Liver (tissue), 9 donors: Measurements from ENCODE around the gene ZSCAN10. TPM values are rescaled to one million over a fixed set of nuclear protein-coding genes. Genes with fewer than 3 reads are reported as not detected.

ENCODE experiments used
- DNase-seq: peaks from one replicate; pipeline ENCODE4 v3.0.0-alpha.2; 2017; ENCODE audit warnings: low spot score
- H3K27ac ChIP-seq, 2 donors: one replicate each; pipeline ENCODE4 v1.7.0; 2013; ENCODE audit warnings: inconsistent platforms in 2 of 2, low read length in 2 of 2, control low read depth in 1 of 2, low read depth in 1 of 2, mild to moderate bottlenecking in 1 of 2
- H3K27me3 ChIP-seq, 4 donors: one replicate each; pipeline versions ENCODE4 v1.6.1 to v1.7.0; 2013; ENCODE audit warnings: low read length in 3 of 4, inconsistent platforms in 1 of 4, mild to moderate bottlenecking in 1 of 4, moderate library complexity in 1 of 4; ENCODE audit not compliant: control insufficient read depth in 4 of 4, insufficient read depth in 4 of 4
- H3K36me3 ChIP-seq, 4 donors: one replicate each; pipeline versions ENCODE4 v1.6.1 to v1.7.0; 2013; ENCODE audit warnings: low read length in 3 of 4, mild to moderate bottlenecking in 3 of 4, low read depth in 1 of 4, moderate library complexity in 1 of 4; ENCODE audit not compliant: control insufficient read depth in 4 of 4, insufficient read depth in 3 of 4
- H3K4me1 ChIP-seq, 4 donors: one replicate each; pipeline versions ENCODE4 v1.6.1 to v1.7.0; 2013; ENCODE audit warnings: low read length in 3 of 4, mild to moderate bottlenecking in 3 of 4, moderate library complexity in 1 of 4; ENCODE audit not compliant: control insufficient read depth in 4 of 4, insufficient read depth in 4 of 4
- H3K4me3 ChIP-seq, 3 donors: one replicate each; pipeline versions ENCODE4 v1.6.1 to v1.7.0; 2013; ENCODE audit warnings: low read length in 3 of 3, control low read depth in 1 of 3, low read depth in 1 of 3, mild to moderate bottlenecking in 1 of 3
- H3K9ac ChIP-seq, 2 donors: one replicate each; pipeline ENCODE4 v1.7.0; 2013; ENCODE audit warnings: low read length in 2 of 2, mild to moderate bottlenecking in 2 of 2, moderate library complexity in 2 of 2, control low read depth in 1 of 2, low read depth in 1 of 2
- H3K9me3 ChIP-seq, 4 donors: one replicate each; pipeline versions ENCODE4 v1.6.1 to v1.7.0; 2013; ENCODE audit warnings: low read length in 3 of 4; ENCODE audit not compliant: control insufficient read depth in 4 of 4
- ATF3 ChIP-seq: IDR thresholded peaks from 2 replicates; pipeline ENCODE4 v1.6.1; 2016; ENCODE audit warnings: antibody characterized with exemption
- CTCF ChIP-seq: fragments of 150-350 bp; IDR thresholded peaks from 2 replicates; pipeline ENCODE4 v1.5.1; 2017; ENCODE audit warnings: improper control_type of control experiment, low read depth, low read length; ENCODE audit not compliant: missing input control
- EGR1 ChIP-seq, 2 donors: IDR thresholded peaks; 2 replicates each; pipeline ENCODE4 v1.6.1; 2016 to 2018; ENCODE audit warnings: antibody characterized with exemption in 2 of 2, low read depth in 2 of 2
- FOXA1 ChIP-seq: IDR thresholded peaks from 2 replicates; pipeline ENCODE4 v1.6.1; 2016; ENCODE audit warnings: antibody characterized with exemption
- FOXA2 ChIP-seq: IDR thresholded peaks from 2 replicates; pipeline ENCODE4 v1.6.1; 2016; ENCODE audit warnings: antibody characterized with exemption
- GABPA ChIP-seq, 2 donors: IDR thresholded peaks in 1 of 2; conservative IDR thresholded peaks in 1 of 2; 2 replicates each; pipeline ENCODE4 v1.6.1; 2016; ENCODE audit warnings: antibody characterized with exemption in 2 of 2, mild to moderate bottlenecking in 1 of 2, moderate library complexity in 1 of 2
- HNF4A ChIP-seq, 2 donors: conservative IDR thresholded peaks; 2 replicates each; pipeline ENCODE4 v1.6.1; 2016; ENCODE audit warnings: antibody characterized with exemption in 2 of 2, mild to moderate bottlenecking in 2 of 2
- HNF4G ChIP-seq: IDR thresholded peaks from 2 replicates; pipeline ENCODE4 v1.6.1; 2016; ENCODE audit warnings: antibody characterized with exemption
- JUND ChIP-seq, 2 donors: IDR thresholded peaks; 2 replicates each; pipeline ENCODE4 v1.6.1; 2016; ENCODE audit warnings: antibody characterized with exemption in 2 of 2
- RXRA ChIP-seq, 2 donors: IDR thresholded peaks; 2 replicates each; pipeline ENCODE4 v1.6.1; 2017 to 2018; ENCODE audit warnings: antibody characterized with exemption in 2 of 2, mild to moderate bottlenecking in 1 of 2
- SP1 ChIP-seq: IDR thresholded peaks from 2 replicates; pipeline ENCODE4 v1.6.1; 2018; ENCODE audit warnings: antibody characterized with exemption, mild to moderate bottlenecking
- TAF1 ChIP-seq: conservative IDR thresholded peaks from 2 replicates; pipeline ENCODE4 v1.6.1; 2016; ENCODE audit warnings: antibody characterized with exemption, mild to moderate bottlenecking
- YY1 ChIP-seq: IDR thresholded peaks from 2 replicates; pipeline ENCODE4 v1.6.1; 2016; ENCODE audit warnings: antibody characterized with exemption, mild to moderate bottlenecking
- WGBS: extraction: QIAGEN DNeasy Blood & Tissue Kit; methylation state at CpG from one replicate; pipeline ENCODE4 v1.1.7; 2013; 5-methylcytosine and 5-hydroxymethylcytosine counted together
- polyA plus RNA-seq, 2 donors: library from polyadenylated mRNA; stranded (reverse) in 1 of 2; unstranded in 1 of 2; fragments of 200-250 nt in 1 of 2; fragments of >200 nt in 1 of 2; fragmentation: Nextera tagmentation in 1 of 2; extraction: Ambion mirVana in 1 of 2; gene quantifications; one replicate each; pipeline versions ENCODE4 v1.2.1 to v1.2.3, GENCODE V29; 2013 to 2015
- total RNA-seq, 2 donors: library from RNA; depleted of rRNA; stranded (reverse); fragments of >200 nt; gene quantifications; one replicate each; pipeline ENCODE4 v1.2.3, GENCODE V29; 2014
- TF ChIP-seq, protein P1 (sequence below): IDR thresholded peaks from 2 replicates; pipeline ENCODE4 v1.6.1; 2016; ENCODE audit warnings: antibody characterized with exemption
- TF ChIP-seq, protein P2 (sequence below): IDR thresholded peaks from 2 replicates; pipeline ENCODE4 v1.6.1; 2016; ENCODE audit warnings: antibody characterized with exemption
- TF ChIP-seq, protein P3 (sequence below): IDR thresholded peaks from 2 replicates; pipeline ENCODE4 v1.6.1; 2016; ENCODE audit warnings: antibody characterized with exemption, mild to moderate bottlenecking
- donor health status: healthy.
- donor health status: healthy.
- donor health status: healthy.
- donor health status: healthy.
- donor health status: healthy.

ZSCAN10 gene
- total and polyA plus RNA-seq, 4 donors, result not detected

DNA sequence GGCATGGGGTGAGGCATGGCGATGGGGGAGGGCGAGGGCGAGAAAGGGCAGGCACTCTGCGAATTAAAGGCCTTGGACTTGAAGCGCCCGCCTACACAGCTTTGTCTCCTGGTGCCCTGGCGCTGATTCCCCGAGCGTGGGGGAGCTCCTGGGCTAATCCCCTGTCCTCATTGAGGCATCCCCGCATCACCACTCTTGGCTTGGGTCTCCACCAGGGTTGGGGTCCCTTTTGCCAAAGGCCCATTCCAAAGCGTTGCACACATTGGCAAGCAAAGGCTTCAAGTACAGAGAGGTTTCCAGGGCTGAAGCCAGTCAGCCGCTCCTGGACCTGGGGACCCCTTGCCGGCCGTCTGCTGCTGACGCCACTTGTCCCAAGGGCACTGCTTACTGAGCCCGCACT, 21.3 kb upstream of the ZSCAN10 start:
- Histone ChIP-seq H3K36me3 (peaks cover 0 to 31% (median 3%) of the 10 kb centered on the region in 4 donors), H3K9ac (no peak overlapping the region), H3K4me3 (no peak overlapping the region), H3K27ac (no peak overlapping the region), H3K27me3 (no peaks in the 10 kb centered on the region), H3K4me1 (peaks cover 0 to 18% (median 11%) of the 10 kb centered on the region in 4 donors), H3K9me3 (no peaks in the 10 kb centered on the region)
- no peak for DNase-seq
- TF ChIP-seq, protein P1, sequence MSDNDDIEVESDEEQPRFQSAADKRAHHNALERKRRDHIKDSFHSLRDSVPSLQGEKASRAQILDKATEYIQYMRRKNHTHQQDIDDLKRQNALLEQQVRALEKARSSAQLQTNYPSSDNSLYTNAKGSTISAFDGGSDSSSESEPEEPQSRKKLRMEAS, result no peak
- TF ChIP-seq EGR1 (IDR thresholded peaks at IDR 0.05; ENCODE audit: low read depth in 2 of 2) (no peak), HNF4G (no peak), ATF3 (no peak), FOXA2 (no peak), YY1 (no peak), CTCF (no peak), RXRA (IDR thresholded peaks at IDR 0.05) (no peak), SP1 (no peak), FOXA1 (no peak), HNF4A (conservative IDR thresholded peaks at IDR 0.05) (no peak), GABPA (IDR thresholded peaks at IDR 0.05 in 1 of 2, conservative IDR thresholded peaks at IDR 0.05 in 1 of 2) (no peak), TAF1 (no peak), JUND (IDR thresholded peaks at IDR 0.05) (no peak)
- TF ChIP-seq, protein P2, sequence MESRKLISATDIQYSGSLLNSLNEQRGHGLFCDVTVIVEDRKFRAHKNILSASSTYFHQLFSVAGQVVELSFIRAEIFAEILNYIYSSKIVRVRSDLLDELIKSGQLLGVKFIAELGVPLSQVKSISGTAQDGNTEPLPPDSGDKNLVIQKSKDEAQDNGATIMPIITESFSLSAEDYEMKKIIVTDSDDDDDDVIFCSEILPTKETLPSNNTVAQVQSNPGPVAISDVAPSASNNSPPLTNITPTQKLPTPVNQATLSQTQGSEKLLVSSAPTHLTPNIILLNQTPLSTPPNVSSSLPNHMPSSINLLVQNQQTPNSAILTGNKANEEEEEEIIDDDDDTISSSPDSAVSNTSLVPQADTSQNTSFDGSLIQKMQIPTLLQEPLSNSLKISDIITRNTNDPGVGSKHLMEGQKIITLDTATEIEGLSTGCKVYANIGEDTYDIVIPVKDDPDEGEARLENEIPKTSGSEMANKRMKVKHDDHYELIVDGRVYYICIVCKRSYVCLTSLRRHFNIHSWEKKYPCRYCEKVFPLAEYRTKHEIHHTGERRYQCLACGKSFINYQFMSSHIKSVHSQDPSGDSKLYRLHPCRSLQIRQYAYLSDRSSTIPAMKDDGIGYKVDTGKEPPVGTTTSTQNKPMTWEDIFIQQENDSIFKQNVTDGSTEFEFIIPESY, result no peak
- TF ChIP-seq, protein P3, sequence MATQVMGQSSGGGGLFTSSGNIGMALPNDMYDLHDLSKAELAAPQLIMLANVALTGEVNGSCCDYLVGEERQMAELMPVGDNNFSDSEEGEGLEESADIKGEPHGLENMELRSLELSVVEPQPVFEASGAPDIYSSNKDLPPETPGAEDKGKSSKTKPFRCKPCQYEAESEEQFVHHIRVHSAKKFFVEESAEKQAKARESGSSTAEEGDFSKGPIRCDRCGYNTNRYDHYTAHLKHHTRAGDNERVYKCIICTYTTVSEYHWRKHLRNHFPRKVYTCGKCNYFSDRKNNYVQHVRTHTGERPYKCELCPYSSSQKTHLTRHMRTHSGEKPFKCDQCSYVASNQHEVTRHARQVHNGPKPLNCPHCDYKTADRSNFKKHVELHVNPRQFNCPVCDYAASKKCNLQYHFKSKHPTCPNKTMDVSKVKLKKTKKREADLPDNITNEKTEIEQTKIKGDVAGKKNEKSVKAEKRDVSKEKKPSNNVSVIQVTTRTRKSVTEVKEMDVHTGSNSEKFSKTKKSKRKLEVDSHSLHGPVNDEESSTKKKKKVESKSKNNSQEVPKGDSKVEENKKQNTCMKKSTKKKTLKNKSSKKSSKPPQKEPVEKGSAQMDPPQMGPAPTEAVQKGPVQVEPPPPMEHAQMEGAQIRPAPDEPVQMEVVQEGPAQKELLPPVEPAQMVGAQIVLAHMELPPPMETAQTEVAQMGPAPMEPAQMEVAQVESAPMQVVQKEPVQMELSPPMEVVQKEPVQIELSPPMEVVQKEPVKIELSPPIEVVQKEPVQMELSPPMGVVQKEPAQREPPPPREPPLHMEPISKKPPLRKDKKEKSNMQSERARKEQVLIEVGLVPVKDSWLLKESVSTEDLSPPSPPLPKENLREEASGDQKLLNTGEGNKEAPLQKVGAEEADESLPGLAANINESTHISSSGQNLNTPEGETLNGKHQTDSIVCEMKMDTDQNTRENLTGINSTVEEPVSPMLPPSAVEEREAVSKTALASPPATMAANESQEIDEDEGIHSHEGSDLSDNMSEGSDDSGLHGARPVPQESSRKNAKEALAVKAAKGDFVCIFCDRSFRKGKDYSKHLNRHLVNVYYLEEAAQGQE, result no peak
- WGBS, result 93% methylated on average over 16 of the region's 16 CpGs
